Stimulated activated CD4-positive, alpha-beta T cell treated with anti-CD3 and anti-CD28 coated beads, TNF-alpha, amount 100 ng/mL, for 4 hours (primary cell): ENCODE data around the gene CA4.
"Not testable (repeated sequence)": the region's sequence is repeated elsewhere in the genome, so short reads cannot be mapped to it uniquely, and the experiment has no call there.

Experiments
- DNase-seq, 3 experiments: peaks; one replicate each; pipeline ENCODE4 v3.0.0-alpha.2; 2020; ENCODE audit warnings: low read depth in 3 of 3

The CA4 gene

GRCh38 chr17:60174035-60174434 is 24.3 kb downstream of the CA4 start:
- DNase-seq: no peak

- not testable (repeated sequence) for DNase-seq
These were observed 25.0 kb downstream of the CA4 start for GRCh38 chr17:60174767-60175166.

GRCh38 chr17:60176763-60177162 is 27.0 kb downstream of the CA4 start:
- DNase-seq: not testable (repeated sequence)

- not testable (repeated sequence) for DNase-seq
These were observed 28.4 kb downstream of the CA4 start for GRCh38 chr17:60178180-60178579.

- not testable (repeated sequence) for DNase-seq
These were observed 30.6 kb downstream of the CA4 start for GRCh38 chr17:60180380-60180779.

GRCh38 chr17:60186372-60186771 is 36.6 kb downstream of the CA4 start:
- DNase-seq: not testable (repeated sequence)

- DNase-seq: not testable (repeated sequence)
These were observed 37.3 kb downstream of the CA4 start for GRCh38 chr17:60186846-60187745.

- DNase-seq: no peak
These were observed 39.0 kb downstream of the CA4 start for GRCh38 chr17:60188759-60189158.

GRCh38 chr17:60190032-60190431 is 40.3 kb downstream of the CA4 start:
- DNase-seq: not testable (repeated sequence)

- not testable (repeated sequence) for DNase-seq
These were observed 43.3 kb downstream of the CA4 start for GRCh38 chr17:60193032-60193431.

GRCh38 chr17:60193482-60193881 is 43.7 kb downstream of the CA4 start:
- no peak for DNase-seq

- not testable (repeated sequence) for DNase-seq
These were observed 44.4 kb downstream of the CA4 start for GRCh38 chr17:60194141-60194540.

GRCh38 chr17:60198630-60199029 is 48.9 kb downstream of the CA4 start:
- DNase-seq: not testable (repeated sequence)

GRCh38 chr17:60205782-60206181 is 56.0 kb downstream of the CA4 start:
- not testable (repeated sequence) for DNase-seq

- DNase-seq: not testable (repeated sequence)
These were observed 58.5 kb downstream of the CA4 start for GRCh38 chr17:60208302-60208701.
